ENCODE data around the gene DAB1.

DAB1 gene

DNA sequence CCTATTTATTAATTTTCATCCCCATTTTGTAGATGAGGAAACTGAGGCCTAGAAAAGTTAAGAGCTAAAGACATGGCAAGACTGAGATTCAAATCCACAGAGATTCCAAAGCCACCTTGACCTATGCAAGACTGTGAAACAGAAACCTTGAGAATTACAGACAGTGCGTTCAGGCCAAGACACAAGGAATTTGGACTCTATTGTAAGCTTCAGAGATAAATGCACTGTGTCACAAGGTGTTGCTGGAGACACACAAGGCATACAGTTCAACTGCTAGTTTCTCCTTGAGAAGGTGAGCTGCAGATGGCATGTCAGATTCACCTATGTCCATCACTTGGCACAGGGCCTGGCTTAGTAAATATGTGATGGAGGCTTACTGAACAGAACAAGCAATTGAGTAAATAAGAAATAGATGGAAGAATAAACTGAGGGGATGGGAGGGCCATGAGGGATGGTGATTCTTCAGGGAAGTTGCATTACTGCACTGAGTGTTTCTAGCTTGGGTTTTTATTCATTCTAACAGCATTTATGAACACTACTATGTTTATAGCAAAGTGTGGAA is 215.0 kb downstream of the DAB1 start:
- DNase-seq: no peak

GRCh38 chr1:57206038-57206437 is 217.8 kb downstream of the DAB1 start:
- DNase-seq: no peak

GRCh38 chr1:57204942-57205787 is 218.7 kb downstream of the DAB1 start:
- no peak for DNase-seq

DNA sequence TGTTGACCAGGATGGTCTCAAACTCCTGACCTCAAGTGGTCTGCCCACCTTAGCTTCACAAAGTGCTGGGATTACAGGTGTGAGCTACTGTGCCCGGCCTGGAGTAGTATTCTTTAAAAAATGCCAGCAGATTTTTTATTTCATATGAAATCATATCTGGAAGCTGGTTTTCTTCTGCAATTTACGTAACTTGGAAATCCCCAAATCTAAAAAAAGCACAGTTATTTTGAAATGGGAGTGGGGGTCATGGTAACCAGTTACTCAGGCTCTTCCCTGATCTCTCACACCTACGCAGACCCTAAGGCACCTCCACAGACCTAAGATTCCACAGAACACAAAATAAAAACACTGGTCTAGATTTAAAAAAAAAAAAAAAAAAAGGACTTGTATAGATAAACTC is 219.8 kb downstream of the DAB1 start:
- DNase-seq: no peak

DNA sequence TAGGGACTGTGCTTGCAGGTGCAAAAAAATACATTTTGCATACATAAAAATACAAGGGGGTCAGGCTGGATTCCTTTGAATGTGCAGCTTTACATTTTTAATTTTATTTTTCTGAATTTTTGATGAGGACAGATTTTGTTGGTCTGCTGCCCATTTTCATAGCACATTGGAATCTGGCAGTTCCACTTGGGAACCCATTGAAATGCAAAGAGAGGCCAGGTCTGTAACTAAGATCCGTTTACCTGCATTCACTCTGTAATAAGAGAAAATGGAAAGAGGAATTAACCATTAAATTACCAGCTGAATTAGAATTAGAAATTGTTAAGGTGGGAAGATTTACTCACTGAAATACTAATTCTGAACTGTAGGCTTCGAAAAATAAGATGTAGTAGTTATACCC is 221.6 kb downstream of the DAB1 start:
- no peak for DNase-seq

- DNase-seq: no peak
Observed at GRCh38 chr1:57198912-57199311, 224.9 kb downstream of the DAB1 start.

- DNase-seq: no peak
Observed at GRCh38 chr1:57195436-57195941, 228.4 kb downstream of the DAB1 start.

- no peak for DNase-seq
Observed at GRCh38 chr1:57192222-57192621, 231.6 kb downstream of the DAB1 start.

DNA sequence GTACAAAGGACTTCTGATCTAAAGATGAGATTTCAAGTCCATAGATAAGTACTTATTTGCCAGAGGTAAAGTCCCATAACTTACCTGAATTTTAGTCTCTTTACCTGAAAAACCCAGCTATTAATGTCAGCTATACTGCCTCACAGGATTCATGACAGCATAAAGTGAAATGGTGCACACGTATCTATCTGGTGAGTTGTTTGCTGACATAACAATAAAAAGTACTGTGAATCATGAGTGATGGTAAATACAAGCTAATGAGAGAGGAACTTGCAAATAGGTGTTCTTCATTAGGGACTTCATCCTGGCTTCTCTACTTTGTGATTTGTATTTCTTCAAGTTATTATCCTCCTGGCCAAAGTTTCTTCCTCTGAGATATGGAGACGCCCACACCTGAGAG is 233.0 kb downstream of the DAB1 start:
- no peak for DNase-seq

- DNase-seq: no peak
Observed at GRCh38 chr1:57188168-57188567, 235.7 kb downstream of the DAB1 start.

- DNase-seq: no peak
Observed at GRCh38 chr1:57186455-57186854, 237.4 kb downstream of the DAB1 start.

DNA sequence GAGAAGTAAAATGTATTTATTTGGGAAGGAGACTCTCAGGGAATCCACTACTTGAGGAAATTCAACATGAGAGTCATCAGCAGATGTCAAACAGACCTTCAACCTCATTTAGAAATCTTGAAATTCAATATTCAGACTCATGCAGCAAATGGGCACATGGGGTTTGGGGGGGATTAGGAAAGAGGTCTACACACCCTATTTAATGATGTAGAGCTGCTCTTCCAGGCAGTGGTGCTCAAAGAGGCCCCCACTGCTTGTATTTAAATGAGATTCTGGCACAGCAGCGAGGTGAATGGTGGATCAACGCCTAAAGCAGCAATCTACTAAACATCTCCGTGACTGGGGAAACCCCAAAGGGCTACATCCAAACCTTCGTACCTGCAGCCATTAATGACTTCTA is 244.9 kb downstream of the DAB1 start:
- no peak for DNase-seq

- no peak for DNase-seq
Observed at GRCh38 chr1:57175506-57175905, 248.4 kb downstream of the DAB1 start.

- DNase-seq: no peak
Observed at GRCh38 chr1:57172040-57172439, 251.8 kb downstream of the DAB1 start.

GRCh38 chr1:57167997-57168396 is 255.9 kb downstream of the DAB1 start:
- DNase-seq: no peak

- no peak for DNase-seq
Observed at GRCh38 chr1:57165546-57165945, 258.3 kb downstream of the DAB1 start.

- no peak for DNase-seq
Observed at GRCh38 chr1:57164584-57164983, 259.3 kb downstream of the DAB1 start.

- DNase-seq: no peak
Observed at GRCh38 chr1:57163789-57164188, 260.1 kb downstream of the DAB1 start.

GRCh38 chr1:57163325-57163724 is 260.5 kb downstream of the DAB1 start:
- DNase-seq: no peak

- no peak for DNase-seq
Observed at GRCh38 chr1:57162607-57163261, 261.1 kb downstream of the DAB1 start.

DNA sequence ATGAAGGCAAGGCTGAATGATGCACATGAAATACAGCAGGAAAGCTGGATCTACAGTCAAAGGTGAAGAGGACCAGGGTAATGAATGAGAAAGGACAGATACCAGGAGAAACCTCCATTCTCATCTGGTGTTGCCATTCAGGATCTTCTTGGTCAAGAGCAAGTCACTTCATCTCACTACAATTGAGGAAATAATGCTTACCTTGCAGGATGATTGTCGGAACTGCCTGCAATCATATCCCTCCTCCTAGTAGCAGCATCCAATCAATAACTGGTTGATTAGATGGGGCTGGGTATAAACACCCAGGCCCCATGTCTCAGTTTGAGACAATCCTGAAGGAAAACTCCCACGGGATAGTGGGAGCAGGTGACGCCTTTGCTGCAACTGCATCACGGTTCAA is 263.3 kb downstream of the DAB1 start:
- DNase-seq: no peak

- DNase-seq: no peak
Observed at GRCh38 chr1:57158604-57158998, 265.3 kb downstream of the DAB1 start.

DNA sequence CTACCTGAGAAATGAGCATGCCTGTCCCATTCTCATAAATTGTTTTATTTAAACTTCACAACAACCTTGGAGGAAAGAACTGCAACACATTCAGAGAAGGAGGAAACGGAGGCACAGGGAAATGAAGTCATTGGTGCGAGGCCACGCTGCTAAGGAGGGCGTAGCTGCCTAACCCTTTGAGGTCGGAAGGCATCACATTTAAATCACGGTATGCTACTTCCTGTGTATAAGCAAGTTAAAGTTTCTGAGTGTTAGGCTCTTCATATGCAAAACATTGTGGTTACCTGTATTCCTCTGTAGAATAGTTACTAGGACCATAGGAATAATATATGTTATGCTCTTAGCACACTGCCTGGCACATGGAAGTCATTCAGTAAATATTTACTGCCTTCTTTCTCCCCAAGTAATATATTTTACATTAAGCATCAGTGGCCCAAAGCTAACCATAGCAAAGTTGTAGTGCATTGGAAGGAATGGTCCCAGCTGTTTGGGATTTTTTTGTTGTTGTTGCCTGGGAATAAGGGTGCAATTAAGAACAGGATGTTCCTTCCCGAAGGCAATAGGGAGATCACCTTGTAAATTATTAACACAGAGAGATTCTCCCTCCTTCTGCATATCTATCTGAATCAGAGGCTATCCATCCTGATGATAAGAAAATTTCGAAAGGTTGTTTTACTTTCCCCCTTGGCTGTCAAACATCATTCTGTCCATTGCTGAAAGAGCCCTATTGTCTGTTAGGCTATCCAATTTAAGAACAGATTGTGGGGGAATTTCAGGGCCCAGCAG is 265.8 kb downstream of the DAB1 start:
- no peak for DNase-seq

Data from NCI-H1092 treated with DMSO at 0.1 percent for 48 hours (cell line).